ENCODE measurements around the gene NIFK.
"Not testable (repeated sequence)": the region's sequence is repeated elsewhere in the genome, so short reads cannot be mapped to it uniquely, and the experiment has no call there.

The NIFK gene

DNA sequence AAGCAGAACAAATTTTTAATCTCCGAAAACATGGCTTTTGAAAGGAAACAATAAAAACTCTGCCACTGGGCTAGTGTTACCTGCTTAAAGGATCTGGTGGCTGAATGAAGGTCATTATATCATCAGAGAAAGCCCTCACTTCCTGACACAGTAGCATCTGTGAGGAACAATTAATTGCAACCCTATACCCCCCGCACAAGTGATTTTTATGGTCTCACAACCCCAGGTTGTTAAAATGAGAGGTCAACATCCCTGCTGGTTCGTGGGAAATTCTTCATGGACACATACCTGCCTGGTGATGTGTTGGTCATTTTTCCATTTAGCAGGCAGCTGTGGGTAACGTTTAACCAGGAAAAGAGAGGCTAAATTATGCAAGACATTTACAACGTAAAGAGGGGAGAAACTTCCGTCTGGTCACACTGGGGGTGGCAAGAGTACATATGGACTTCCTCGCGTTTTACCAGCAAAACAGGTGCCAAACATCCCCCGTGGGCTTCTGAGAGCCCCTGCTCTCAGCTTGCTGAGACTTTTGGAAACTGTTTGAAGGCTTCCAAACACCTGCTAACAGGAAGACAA lies 29.2 kb downstream of the NIFK start:
- H3K4me3 ChIP-seq (ENCODE audit: low read length): no peak overlapping the region
- no peaks in the 10 kb centered on the region for H3K36me3 ChIP-seq (ENCODE audit: control insufficient read depth, insufficient read depth, low read length, severe bottlenecking)
- no peak overlapping the region for H3K9ac ChIP-seq (ENCODE audit: low read length)
- H3K9me3 ChIP-seq (ENCODE audit: control insufficient read depth, low read length): no peaks in the 10 kb centered on the region
- no peak for DNase-seq (ENCODE audit: low read depth)
- H3K27me3 ChIP-seq (replicated peaks; ENCODE audit: control insufficient read depth, insufficient read depth, low read length): no peaks in the 10 kb centered on the region
- H3K4me1 ChIP-seq (ENCODE audit: control insufficient read depth, insufficient read depth, low read length): no peaks in the 10 kb centered on the region

GRCh38 chr2:121705958-121706357 lies 30.7 kb downstream of the NIFK start:
- H3K4me3 ChIP-seq (ENCODE audit: low read length): no peak overlapping the region
- no peak overlapping the region for H3K9ac ChIP-seq (ENCODE audit: low read length)
- H3K9me3 ChIP-seq (ENCODE audit: control insufficient read depth, low read length): no peaks in the 10 kb centered on the region
- no peaks in the 10 kb centered on the region for H3K36me3 ChIP-seq (ENCODE audit: control insufficient read depth, insufficient read depth, low read length, severe bottlenecking)
- no peak for DNase-seq (ENCODE audit: low read depth)
- no peaks in the 10 kb centered on the region for H3K4me1 ChIP-seq (ENCODE audit: control insufficient read depth, insufficient read depth, low read length)
- no peaks in the 10 kb centered on the region for H3K27me3 ChIP-seq (replicated peaks; ENCODE audit: control insufficient read depth, insufficient read depth, low read length)

GRCh38 chr2:121705390-121705789 lies 31.3 kb downstream of the NIFK start:
- DNase-seq (ENCODE audit: low read depth): no peak
- Histone ChIP-seq H3K27me3 (replicated peaks; ENCODE audit: control insufficient read depth, insufficient read depth, low read length) (no peaks in the 10 kb centered on the region), H3K9me3 (ENCODE audit: control insufficient read depth, low read length) (no peaks in the 10 kb centered on the region), H3K9ac (ENCODE audit: low read length) (no peak overlapping the region), H3K4me3 (ENCODE audit: low read length) (no peak overlapping the region), H3K36me3 (ENCODE audit: control insufficient read depth, insufficient read depth, low read length, severe bottlenecking) (no peaks in the 10 kb centered on the region), H3K4me1 (ENCODE audit: control insufficient read depth, insufficient read depth, low read length) (no peaks in the 10 kb centered on the region)

DNA sequence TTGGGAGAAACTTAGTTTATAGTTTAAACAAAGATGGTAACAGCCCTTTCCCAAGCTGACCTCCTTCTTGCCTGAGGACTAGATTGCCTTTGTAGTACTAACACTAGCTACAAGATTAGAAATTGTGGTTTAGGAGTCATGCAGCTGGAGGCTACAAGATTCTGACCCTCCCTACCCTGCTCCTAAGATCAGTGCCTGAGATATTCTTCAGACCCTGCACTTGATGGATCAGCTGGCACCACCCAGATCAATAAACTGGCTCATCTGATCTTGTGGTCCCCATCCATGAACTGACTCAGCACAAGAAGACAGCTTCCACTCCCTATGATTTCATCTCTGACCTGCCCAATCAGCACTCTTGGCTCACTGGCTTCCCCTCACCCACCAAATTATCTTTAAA lies 34.9 kb downstream of the NIFK start:
- not testable (repeated sequence) for DNase-seq (ENCODE audit: low read depth); H3K9me3 ChIP-seq (ENCODE audit: control insufficient read depth, low read length); H3K36me3 ChIP-seq (ENCODE audit: control insufficient read depth, insufficient read depth, low read length, severe bottlenecking); H3K4me3 ChIP-seq (ENCODE audit: low read length); H3K27me3 ChIP-seq (replicated peaks; ENCODE audit: control insufficient read depth, insufficient read depth, low read length); H3K9ac ChIP-seq (ENCODE audit: low read length)
- H3K4me1 ChIP-seq (ENCODE audit: control insufficient read depth, insufficient read depth, low read length): peaks cover 12% of the 10 kb centered on the region

DNA sequence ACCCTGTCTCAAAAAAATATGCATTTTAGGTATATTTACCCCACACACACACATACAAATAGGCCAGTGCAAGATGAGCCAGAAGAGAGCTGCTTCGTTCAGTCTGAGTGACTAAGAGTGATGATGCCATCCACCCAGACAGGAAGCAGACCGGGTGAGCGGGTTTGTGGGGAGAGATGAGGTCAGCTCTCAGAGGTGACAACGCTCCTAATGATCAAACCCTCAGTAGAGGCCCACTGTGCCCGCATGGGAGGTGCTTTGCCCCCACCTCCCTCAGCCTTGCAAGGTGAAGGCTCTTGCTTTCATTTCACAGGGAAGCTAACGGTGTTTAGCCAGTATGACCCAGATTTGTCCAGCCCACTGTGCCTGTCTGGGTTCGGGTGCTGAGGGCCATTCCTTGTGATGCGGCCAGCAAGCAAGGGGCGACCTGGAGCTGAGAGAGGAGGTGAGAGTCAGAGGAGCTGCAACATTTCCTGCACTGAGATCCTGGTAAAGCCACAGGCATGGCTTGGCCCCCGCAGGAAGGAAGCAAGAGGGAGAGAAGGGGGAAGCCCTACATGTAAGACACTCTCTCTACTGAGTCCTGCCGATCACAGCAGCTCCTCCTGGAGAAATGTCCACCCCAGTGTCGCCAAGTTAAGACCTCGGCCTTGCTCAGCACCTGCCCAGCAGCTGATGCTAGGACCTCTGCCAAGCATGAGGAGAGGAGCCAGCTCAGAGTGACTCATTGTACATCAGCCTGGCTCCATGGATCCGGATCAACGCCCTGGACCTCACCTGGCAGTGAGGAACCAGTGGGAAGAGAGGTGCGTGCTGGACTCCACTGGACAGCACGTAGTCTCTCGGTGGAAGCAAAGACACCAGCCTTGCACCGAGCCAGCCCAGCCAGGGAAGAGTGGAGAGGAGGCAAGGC lies 37.0 kb downstream of the NIFK start:
- H3K9me3 ChIP-seq (ENCODE audit: control insufficient read depth, low read length): no peaks in the 10 kb centered on the region
- no peaks in the 10 kb centered on the region for H3K36me3 ChIP-seq (ENCODE audit: control insufficient read depth, insufficient read depth, low read length, severe bottlenecking)
- DNase-seq (ENCODE audit: low read depth): peak; percentile 75
- H3K4me3 ChIP-seq (ENCODE audit: low read length): no peak overlapping the region
- no peak overlapping the region for H3K9ac ChIP-seq (ENCODE audit: low read length)
- H3K4me1 ChIP-seq (ENCODE audit: control insufficient read depth, insufficient read depth, low read length): peaks cover 17% of the 10 kb centered on the region
- no peaks in the 10 kb centered on the region for H3K27me3 ChIP-seq (replicated peaks; ENCODE audit: control insufficient read depth, insufficient read depth, low read length)

DNA sequence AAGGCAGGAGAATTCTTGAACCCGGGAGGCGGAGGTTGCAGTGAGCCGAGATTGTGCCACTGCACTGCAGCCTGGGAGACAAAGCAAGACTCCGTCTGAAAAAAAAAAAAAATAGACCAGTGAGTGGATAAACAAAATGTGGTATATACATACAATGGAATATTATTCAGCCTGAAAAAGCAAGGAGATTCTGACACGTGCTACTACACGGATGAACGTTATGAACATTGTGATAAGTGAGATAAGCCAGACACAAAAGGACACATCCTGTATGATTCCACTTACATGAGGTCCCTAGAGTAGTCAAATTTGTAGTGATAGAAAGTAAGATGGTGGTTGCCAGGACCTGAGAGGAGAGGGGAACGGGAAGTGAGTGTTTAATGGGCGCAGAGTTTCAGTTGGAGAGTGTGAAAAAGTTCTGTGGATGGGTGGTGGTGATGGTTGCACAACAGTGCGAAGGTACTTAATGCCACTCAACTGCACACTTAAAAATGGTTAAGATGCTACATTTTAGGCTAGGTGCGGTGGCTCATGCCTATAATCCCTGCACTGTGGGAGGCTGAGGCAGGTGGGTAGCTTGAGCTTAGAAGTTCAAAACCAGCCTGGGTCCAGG lies 38.3 kb downstream of the NIFK start:
- H3K4me3 ChIP-seq (ENCODE audit: low read length): no peak overlapping the region
- no peak overlapping the region for H3K9ac ChIP-seq (ENCODE audit: low read length)
- no peaks in the 10 kb centered on the region for H3K27me3 ChIP-seq (replicated peaks; ENCODE audit: control insufficient read depth, insufficient read depth, low read length)
- no peak for DNase-seq (ENCODE audit: low read depth)
- no peaks in the 10 kb centered on the region for H3K36me3 ChIP-seq (ENCODE audit: control insufficient read depth, insufficient read depth, low read length, severe bottlenecking)
- no peaks in the 10 kb centered on the region for H3K9me3 ChIP-seq (ENCODE audit: control insufficient read depth, low read length)
- H3K4me1 ChIP-seq (ENCODE audit: control insufficient read depth, insufficient read depth, low read length): peaks cover 24% of the 10 kb centered on the region

DNA sequence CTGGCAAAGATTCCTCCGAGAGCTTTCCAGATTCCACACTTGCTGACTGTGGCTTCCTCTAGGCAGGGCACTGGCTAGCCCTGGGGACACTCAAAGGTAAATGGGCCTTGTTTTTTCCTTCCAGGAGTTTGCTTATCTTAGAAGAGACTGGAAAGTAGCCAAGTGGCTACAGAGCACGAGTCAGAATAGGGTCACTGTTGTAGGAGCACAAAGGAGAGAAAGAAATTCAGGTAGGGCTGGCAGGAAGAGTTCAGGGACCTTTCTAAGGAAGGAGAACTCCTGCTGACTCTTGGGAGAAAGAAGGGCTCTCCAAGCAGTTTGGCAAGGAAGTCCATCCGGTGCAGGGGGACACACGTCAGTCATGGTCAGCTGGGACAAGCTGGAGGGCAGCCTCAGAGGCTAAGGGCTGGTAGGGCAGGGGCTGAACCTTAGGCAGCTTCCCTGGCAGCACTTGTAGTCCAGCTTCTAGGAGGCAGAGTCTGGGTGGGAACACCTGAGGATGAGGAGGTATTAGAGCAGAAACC lies 39.5 kb downstream of the NIFK start:
- Histone ChIP-seq H3K9me3 (ENCODE audit: control insufficient read depth, low read length) (no peaks in the 10 kb centered on the region), H3K4me1 (ENCODE audit: control insufficient read depth, insufficient read depth, low read length) (peaks cover 24% of the 10 kb centered on the region), H3K9ac (ENCODE audit: low read length) (no peak overlapping the region), H3K4me3 (ENCODE audit: low read length) (no peak overlapping the region), H3K36me3 (ENCODE audit: control insufficient read depth, insufficient read depth, low read length, severe bottlenecking) (no peaks in the 10 kb centered on the region), H3K27me3 (replicated peaks; ENCODE audit: control insufficient read depth, insufficient read depth, low read length) (no peaks in the 10 kb centered on the region)
- DNase-seq (ENCODE audit: low read depth): no peak

- H3K27me3 ChIP-seq (replicated peaks; ENCODE audit: control insufficient read depth, insufficient read depth, low read length): no peaks in the 10 kb centered on the region
- no peak overlapping the region for H3K9ac ChIP-seq (ENCODE audit: low read length)
- no peak for DNase-seq (ENCODE audit: low read depth)
- H3K4me3 ChIP-seq (ENCODE audit: low read length): no peak overlapping the region
- no peaks in the 10 kb centered on the region for H3K36me3 ChIP-seq (ENCODE audit: control insufficient read depth, insufficient read depth, low read length, severe bottlenecking)
- H3K4me1 ChIP-seq (ENCODE audit: control insufficient read depth, insufficient read depth, low read length): peaks cover 24% of the 10 kb centered on the region
- no peaks in the 10 kb centered on the region for H3K9me3 ChIP-seq (ENCODE audit: control insufficient read depth, low read length)
Measured at GRCh38 chr2:121696410-121696930, 40.2 kb downstream of the NIFK start.

- no peak for DNase-seq (ENCODE audit: low read depth)
- no peaks in the 10 kb centered on the region for H3K36me3 ChIP-seq (ENCODE audit: control insufficient read depth, insufficient read depth, low read length, severe bottlenecking)
Measured at GRCh38 chr2:121695171-121695451, 41.6 kb downstream of the NIFK start.

DNA sequence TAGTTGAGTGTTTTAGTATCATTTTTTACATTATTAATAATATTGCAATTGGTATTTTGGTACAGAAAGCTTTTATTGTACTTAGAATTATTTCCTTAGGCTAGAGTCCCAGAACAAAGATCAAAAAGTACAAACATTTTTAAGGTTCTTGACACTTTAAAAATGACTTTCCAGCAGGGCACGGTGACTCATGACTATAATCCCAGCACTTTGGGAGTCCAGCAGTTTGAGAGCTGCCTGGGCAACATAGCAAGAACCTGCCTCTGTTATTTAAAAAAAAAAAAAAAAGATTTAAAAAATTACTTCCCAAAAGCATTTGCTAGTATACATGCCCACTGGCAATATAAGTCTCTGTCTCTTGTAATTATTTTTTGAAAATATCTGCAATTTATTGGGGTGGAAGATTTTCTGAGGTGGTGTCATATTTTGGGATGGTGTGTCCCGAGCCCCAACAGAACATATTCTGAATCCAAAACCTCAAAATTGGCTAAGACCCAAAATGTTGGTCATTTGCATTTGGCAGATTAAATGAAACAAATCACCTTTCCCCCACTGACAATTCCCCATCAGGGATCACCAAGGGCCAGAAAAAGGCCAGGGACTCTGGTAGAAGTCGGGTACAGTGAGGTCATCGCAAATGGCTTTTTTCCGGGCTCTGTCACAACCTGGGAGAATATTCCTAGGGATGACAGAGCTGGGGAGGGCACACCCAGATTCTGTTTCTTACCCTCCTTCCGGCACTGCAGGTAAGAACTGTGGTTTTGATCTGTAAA lies 42.1 kb downstream of the NIFK start:
- Histone ChIP-seq H3K27me3 (replicated peaks; ENCODE audit: control insufficient read depth, insufficient read depth, low read length) (no peaks in the 10 kb centered on the region), H3K4me1 (ENCODE audit: control insufficient read depth, insufficient read depth, low read length) (peaks cover 18% of the 10 kb centered on the region), H3K4me3 (ENCODE audit: low read length) (no peak overlapping the region), H3K9me3 (ENCODE audit: control insufficient read depth, low read length) (no peaks in the 10 kb centered on the region), H3K36me3 (ENCODE audit: control insufficient read depth, insufficient read depth, low read length, severe bottlenecking) (no peaks in the 10 kb centered on the region), H3K9ac (ENCODE audit: low read length) (no peak overlapping the region)
- DNase-seq (ENCODE audit: low read depth): peak; percentile 66

More at GRCh38 chr2:121695171-121695451, 41.6 kb downstream of the NIFK start:
- no peaks in the 10 kb centered on the region for H3K27me3 ChIP-seq (replicated peaks; ENCODE audit: control insufficient read depth, insufficient read depth, low read length)
- H3K4me3 ChIP-seq (ENCODE audit: low read length): no peak overlapping the region
- H3K9me3 ChIP-seq (ENCODE audit: control insufficient read depth, low read length): no peaks in the 10 kb centered on the region
- no peak overlapping the region for H3K9ac ChIP-seq (ENCODE audit: low read length)
- H3K4me1 ChIP-seq (ENCODE audit: control insufficient read depth, insufficient read depth, low read length): peaks cover 23% of the 10 kb centered on the region

GRCh38 chr2:121690572-121690971 lies 46.1 kb downstream of the NIFK start:
- H3K9me3 ChIP-seq (ENCODE audit: control insufficient read depth, low read length); H3K4me3 ChIP-seq (ENCODE audit: low read length); H3K36me3 ChIP-seq (ENCODE audit: control insufficient read depth, insufficient read depth, low read length, severe bottlenecking); H3K9ac ChIP-seq (ENCODE audit: low read length); H3K27me3 ChIP-seq (replicated peaks; ENCODE audit: control insufficient read depth, insufficient read depth, low read length); DNase-seq (ENCODE audit: low read depth): not testable (repeated sequence)
- H3K4me1 ChIP-seq (ENCODE audit: control insufficient read depth, insufficient read depth, low read length): peaks cover 12% of the 10 kb centered on the region
